ENCODE results near the gene NRXN3. TPM values are rescaled to one million over a fixed set of nuclear protein-coding genes. Genes with fewer than 3 reads are reported as not detected.

NRXN3 gene
- total and polyA plus RNA-seq, 2 experiments from 2014 or later = 1.0 to 1.8 TPM

DNA sequence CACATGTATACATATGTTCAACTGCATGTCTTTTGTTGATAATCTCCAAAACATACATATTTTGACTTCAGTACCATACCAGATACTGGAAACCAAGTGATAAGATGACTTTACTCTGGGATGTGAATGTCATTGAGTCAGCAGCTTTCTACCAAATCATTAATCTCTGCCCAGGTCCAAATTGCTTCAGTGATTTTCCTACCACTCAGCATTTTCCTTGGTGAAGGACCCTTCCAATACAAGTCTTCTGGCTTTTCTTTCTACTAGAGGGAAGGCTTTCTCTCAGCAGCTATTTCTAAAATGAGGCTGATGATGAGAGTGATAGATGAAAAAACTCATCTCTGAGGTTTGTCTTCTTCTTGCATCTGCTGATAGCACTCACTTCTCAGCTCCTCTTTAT, 1008.5 kb downstream of the NRXN3 start:
- H3K4me3 Mint-ChIP-seq = no peak overlapping the region
- TF ChIP-seq STAT1 (IDR thresholded peaks at IDR 0.05; ENCODE audit: unreplicated experiment) (no peak), ZNF331 (CRISPR knock-in tag; IDR thresholded peaks at IDR 0.05; ENCODE audit: low read depth) (no peak), POLR2AphosphoS5 (IDR thresholded peaks at IDR 0.05; ENCODE audit: low read depth) (no peak)
- TF ChIP-seq, protein P1, sequence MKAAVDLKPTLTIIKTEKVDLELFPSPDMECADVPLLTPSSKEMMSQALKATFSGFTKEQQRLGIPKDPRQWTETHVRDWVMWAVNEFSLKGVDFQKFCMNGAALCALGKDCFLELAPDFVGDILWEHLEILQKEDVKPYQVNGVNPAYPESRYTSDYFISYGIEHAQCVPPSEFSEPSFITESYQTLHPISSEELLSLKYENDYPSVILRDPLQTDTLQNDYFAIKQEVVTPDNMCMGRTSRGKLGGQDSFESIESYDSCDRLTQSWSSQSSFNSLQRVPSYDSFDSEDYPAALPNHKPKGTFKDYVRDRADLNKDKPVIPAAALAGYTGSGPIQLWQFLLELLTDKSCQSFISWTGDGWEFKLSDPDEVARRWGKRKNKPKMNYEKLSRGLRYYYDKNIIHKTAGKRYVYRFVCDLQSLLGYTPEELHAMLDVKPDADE (IDR thresholded peaks at IDR 0.05) = no peak
- Histone ChIP-seq H3K4me2 (no peak overlapping the region), H3K4me3 (no peak overlapping the region), H3K27me3 (ENCODE audit: insufficient read depth) (no peaks in the 10 kb centered on the region), H2AFZ (no peak overlapping the region), H4K20me1 (replicated peaks; ENCODE audit: insufficient read depth) (no peaks in the 10 kb centered on the region), H3K36me3 (ENCODE audit: insufficient read depth) (no peaks in the 10 kb centered on the region), H3K79me2 (replicated peaks; ENCODE audit: insufficient read depth) (no peaks in the 10 kb centered on the region), H3K27ac (ENCODE audit: low read depth) (no peak overlapping the region), H3F3A (replicated peaks; ENCODE audit: low read depth) (no peaks in the 10 kb centered on the region), H3K9me2 (ENCODE audit: insufficient read depth) (no peaks in the 10 kb centered on the region), H3K4me1 (ENCODE audit: insufficient read depth) (no peaks in the 10 kb centered on the region)
- H3K4me1 Mint-ChIP-seq = peaks cover 16% of the 10 kb centered on the region
- H3K36me3 Mint-ChIP-seq (ENCODE audit: low read depth) = no peaks in the 10 kb centered on the region
- no peak for DNase-seq (ENCODE audit: low spot score)
- no peaks in the 10 kb centered on the region; the same call in 2 of the 3 replicates for H3K9me3 Mint-ChIP-seq
- ATAC-seq = no peak
- H3K27ac Mint-ChIP-seq = no peak overlapping the region
- peaks cover 3% of the 10 kb centered on the region for H3K27me3 Mint-ChIP-seq (ENCODE audit: insufficient read depth, low read depth, poor library complexity)

DNA sequence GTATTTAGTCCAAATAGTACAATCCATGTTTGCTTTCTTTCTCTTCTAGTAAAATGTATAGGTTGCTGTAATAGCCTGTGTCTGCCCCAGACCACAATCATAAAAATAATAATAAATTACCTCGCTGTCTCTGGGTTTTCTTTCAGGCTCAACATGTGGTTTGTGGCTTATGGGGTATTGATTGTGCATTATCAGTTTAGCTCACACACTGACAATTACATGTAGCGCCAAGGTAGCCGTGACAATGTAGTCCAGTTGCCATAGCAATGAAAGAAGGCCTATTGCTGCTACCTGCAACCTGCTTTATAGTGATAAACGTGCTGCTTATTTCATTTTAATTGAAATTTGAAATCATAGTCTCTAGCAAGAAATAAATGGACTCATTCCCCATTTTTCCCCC, 1009.8 kb downstream of the NRXN3 start:
- DNase-seq (ENCODE audit: low spot score) (no peak), ATAC-seq (no peak)
- no peaks in the 10 kb centered on the region for H3F3A ChIP-seq (replicated peaks; ENCODE audit: low read depth)
- Mint-ChIP-seq H3K36me3 (ENCODE audit: low read depth) (no peaks in the 10 kb centered on the region), H3K27me3 (ENCODE audit: insufficient read depth, low read depth, poor library complexity) (peaks cover 4% of the 10 kb centered on the region), H3K4me3 (no peak overlapping the region), H3K4me1 (peaks cover 16% of the 10 kb centered on the region), H3K27ac (no peak overlapping the region), H3K9me3 (no peaks in the 10 kb centered on the region; the same call in 2 of the 3 replicates)
- H3K36me3 ChIP-seq (ENCODE audit: insufficient read depth) = no peaks in the 10 kb centered on the region
- H4K20me1 ChIP-seq (replicated peaks; ENCODE audit: insufficient read depth) = no peaks in the 10 kb centered on the region
- no peak overlapping the region for H3K27ac ChIP-seq (ENCODE audit: low read depth)
- no peak overlapping the region for H3K4me2 ChIP-seq
- H3K9me2 ChIP-seq (ENCODE audit: insufficient read depth) = no peaks in the 10 kb centered on the region
- H2AFZ ChIP-seq = no peak overlapping the region
- H3K4me1 ChIP-seq (ENCODE audit: insufficient read depth) = no peaks in the 10 kb centered on the region
- TF ChIP-seq, protein P2, sequence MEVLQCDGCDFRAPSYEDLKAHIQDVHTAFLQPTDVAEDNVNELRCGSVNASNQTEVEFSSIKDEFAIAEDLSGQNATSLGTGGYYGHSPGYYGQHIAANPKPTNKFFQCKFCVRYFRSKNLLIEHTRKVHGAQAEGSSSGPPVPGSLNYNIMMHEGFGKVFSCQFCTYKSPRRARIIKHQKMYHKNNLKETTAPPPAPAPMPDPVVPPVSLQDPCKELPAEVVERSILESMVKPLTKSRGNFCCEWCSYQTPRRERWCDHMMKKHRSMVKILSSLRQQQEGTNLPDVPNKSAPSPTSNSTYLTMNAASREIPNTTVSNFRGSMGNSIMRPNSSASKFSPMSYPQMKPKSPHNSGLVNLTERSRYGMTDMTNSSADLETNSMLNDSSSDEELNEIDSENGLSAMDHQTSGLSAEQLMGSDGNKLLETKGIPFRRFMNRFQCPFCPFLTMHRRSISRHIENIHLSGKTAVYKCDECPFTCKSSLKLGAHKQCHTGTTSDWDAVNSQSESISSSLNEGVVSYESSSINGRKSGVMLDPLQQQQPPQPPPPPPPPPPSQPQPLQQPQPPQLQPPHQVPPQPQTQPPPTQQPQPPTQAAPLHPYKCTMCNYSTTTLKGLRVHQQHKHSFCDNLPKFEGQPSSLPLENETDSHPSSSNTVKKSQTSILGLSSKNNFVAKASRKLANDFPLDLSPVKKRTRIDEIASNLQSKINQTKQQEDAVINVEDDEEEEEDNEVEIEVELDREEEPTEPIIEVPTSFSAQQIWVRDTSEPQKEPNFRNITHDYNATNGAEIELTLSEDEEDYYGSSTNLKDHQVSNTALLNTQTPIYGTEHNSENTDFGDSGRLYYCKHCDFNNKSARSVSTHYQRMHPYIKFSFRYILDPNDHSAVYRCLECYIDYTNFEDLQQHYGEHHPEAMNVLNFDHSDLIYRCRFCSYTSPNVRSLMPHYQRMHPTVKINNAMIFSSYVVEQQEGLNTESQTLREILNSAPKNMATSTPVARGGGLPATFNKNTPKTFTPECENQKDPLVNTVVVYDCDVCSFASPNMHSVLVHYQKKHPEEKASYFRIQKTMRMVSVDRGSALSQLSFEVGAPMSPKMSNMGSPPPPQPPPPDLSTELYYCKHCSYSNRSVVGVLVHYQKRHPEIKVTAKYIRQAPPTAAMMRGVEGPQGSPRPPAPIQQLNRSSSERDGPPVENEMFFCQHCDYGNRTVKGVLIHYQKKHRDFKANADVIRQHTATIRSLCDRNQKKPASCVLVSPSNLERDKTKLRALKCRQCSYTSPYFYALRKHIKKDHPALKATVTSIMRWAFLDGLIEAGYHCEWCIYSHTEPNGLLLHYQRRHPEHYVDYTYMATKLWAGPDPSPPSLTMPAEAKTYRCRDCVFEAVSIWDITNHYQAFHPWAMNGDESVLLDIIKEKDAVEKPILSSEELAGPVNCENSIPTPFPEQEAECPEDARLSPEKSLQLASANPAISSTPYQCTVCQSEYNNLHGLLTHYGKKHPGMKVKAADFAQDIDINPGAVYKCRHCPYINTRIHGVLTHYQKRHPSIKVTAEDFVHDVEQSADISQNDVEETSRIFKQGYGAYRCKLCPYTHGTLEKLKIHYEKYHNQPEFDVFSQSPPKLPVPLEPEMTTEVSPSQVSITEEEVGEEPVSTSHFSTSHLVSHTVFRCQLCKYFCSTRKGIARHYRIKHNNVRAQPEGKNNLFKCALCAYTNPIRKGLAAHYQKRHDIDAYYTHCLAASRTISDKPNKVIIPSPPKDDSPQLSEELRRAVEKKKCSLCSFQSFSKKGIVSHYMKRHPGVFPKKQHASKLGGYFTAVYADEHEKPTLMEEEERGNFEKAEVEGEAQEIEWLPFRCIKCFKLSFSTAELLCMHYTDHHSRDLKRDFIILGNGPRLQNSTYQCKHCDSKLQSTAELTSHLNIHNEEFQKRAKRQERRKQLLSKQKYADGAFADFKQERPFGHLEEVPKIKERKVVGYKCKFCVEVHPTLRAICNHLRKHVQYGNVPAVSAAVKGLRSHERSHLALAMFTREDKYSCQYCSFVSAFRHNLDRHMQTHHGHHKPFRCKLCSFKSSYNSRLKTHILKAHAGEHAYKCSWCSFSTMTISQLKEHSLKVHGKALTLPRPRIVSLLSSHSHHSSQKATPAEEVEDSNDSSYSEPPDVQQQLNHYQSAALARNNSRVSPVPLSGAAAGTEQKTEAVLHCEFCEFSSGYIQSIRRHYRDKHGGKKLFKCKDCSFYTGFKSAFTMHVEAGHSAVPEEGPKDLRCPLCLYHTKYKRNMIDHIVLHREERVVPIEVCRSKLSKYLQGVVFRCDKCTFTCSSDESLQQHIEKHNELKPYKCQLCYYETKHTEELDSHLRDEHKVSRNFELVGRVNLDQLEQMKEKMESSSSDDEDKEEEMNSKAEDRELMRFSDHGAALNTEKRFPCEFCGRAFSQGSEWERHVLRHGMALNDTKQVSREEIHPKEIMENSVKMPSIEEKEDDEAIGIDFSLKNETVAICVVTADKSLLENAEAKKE (CRISPR knock-in tag; IDR thresholded peaks at IDR 0.05) = no peak
- TF ChIP-seq ZNF114 (CRISPR knock-in tag; IDR thresholded peaks at IDR 0.05) = no peak
- no peak for TF ChIP-seq STAT1 (IDR thresholded peaks at IDR 0.05; ENCODE audit: unreplicated experiment)
- no peak for TF ChIP-seq NANOG (IDR thresholded peaks at IDR 0.05; ENCODE audit: borderline replicate concordance)
- TF ChIP-seq POLR2AphosphoS5 (IDR thresholded peaks at IDR 0.05; ENCODE audit: low read depth) = no peak
- no peak for TF ChIP-seq ZNF331 (CRISPR knock-in tag; IDR thresholded peaks at IDR 0.05; ENCODE audit: low read depth)
- TF ChIP-seq, protein P3, sequence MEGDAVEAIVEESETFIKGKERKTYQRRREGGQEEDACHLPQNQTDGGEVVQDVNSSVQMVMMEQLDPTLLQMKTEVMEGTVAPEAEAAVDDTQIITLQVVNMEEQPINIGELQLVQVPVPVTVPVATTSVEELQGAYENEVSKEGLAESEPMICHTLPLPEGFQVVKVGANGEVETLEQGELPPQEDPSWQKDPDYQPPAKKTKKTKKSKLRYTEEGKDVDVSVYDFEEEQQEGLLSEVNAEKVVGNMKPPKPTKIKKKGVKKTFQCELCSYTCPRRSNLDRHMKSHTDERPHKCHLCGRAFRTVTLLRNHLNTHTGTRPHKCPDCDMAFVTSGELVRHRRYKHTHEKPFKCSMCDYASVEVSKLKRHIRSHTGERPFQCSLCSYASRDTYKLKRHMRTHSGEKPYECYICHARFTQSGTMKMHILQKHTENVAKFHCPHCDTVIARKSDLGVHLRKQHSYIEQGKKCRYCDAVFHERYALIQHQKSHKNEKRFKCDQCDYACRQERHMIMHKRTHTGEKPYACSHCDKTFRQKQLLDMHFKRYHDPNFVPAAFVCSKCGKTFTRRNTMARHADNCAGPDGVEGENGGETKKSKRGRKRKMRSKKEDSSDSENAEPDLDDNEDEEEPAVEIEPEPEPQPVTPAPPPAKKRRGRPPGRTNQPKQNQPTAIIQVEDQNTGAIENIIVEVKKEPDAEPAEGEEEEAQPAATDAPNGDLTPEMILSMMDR (conservative IDR thresholded peaks at IDR 0.05; ENCODE audit: low read depth in 2 of 2) = no peak
- no peaks in the 10 kb centered on the region for H3K27me3 ChIP-seq (ENCODE audit: insufficient read depth)
- H3K4me3 ChIP-seq = no peak overlapping the region
- no peaks in the 10 kb centered on the region for H3K79me2 ChIP-seq (replicated peaks; ENCODE audit: insufficient read depth)

Measured in GM23338 (cell line).